NCI-H2196 treated with DMSO at 0.1 percent for 48 hours (cell line): Measurements from ENCODE around the gene FANK1.
"Not testable (repeated sequence)": the region's sequence is repeated elsewhere in the genome, so short reads cannot be mapped to it uniquely, and the experiment has no call there.

Experiments used
- DNase-seq: peaks from one replicate; lab custom pipeline; 2025; ENCODE audit not compliant: unreplicated experiment; lab: John Stamatoyannopoulos, UW

The FANK1 gene

DNA sequence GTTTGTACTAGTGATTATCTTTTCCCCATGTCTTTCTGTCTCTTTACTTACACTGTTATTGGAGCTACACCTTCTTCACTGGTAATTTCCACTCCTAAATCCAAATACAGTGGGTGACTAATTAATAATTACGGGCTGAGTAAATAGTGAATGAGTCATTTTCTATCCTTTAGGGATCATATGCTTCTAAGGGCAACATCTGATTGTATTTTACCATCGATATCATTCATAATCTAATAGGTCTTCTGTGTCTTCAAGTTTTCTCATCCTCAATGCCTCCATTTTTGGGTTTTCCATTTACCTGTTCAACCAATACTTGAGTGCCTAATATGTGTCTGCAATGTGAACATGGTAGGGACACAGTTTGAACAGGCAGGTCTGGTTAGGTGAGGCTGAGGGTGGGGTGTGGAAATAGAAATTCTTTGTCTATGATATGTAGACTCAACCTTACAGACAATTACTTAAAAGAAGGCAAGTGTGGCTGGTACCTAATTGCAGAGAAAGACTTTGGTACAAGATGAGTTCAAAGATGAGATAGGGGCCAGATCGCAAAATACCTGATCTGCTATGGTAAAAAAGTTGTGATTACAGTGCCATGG, 9.4 kb upstream of the FANK1 start:
- no peak for DNase-seq

- DNase-seq: not testable (repeated sequence)
Measured at GRCh38 chr10:125889441-125889840, 6.9 kb upstream of the FANK1 start.

DNA sequence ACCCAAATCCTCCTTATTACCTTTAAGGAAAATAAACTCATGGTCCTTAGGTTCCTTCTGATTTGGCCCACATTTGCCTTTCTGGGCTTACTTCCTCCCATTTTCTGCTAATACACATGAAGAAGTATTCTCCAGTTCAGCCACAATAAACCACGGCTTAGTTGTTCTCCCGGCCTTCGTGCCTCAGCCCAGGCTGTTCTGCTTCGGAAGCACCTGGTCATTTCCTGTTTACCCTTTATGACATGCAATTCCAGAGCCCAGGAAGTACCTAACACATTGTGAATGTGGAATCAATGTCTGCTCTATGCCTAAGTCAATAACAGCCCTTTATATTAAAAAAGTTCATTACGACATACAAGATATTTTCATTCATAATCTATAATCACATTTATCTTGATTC, 4.0 kb upstream of the FANK1 start:
- DNase-seq: not testable (repeated sequence)

GRCh38 chr10:125894176-125894575, 2.2 kb upstream of the FANK1 start:
- DNase-seq: not testable (repeated sequence)

GRCh38 chr10:125895130-125896087, 955 bp upstream of the FANK1 start:
- not testable (repeated sequence) for DNase-seq

- DNase-seq: not testable (repeated sequence)
Measured at GRCh38 chr10:125897317-125897716, 953 bp downstream of the FANK1 start.

- DNase-seq: not testable (repeated sequence)
Measured at GRCh38 chr10:125900963-125901362, 4.6 kb downstream of the FANK1 start.

- DNase-seq: not testable (repeated sequence)
Measured at GRCh38 chr10:125903135-125903640, 6.8 kb downstream of the FANK1 start.

- DNase-seq: not testable (repeated sequence)
Measured at GRCh38 chr10:125905069-125905994, 9.0 kb downstream of the FANK1 start.

DNA sequence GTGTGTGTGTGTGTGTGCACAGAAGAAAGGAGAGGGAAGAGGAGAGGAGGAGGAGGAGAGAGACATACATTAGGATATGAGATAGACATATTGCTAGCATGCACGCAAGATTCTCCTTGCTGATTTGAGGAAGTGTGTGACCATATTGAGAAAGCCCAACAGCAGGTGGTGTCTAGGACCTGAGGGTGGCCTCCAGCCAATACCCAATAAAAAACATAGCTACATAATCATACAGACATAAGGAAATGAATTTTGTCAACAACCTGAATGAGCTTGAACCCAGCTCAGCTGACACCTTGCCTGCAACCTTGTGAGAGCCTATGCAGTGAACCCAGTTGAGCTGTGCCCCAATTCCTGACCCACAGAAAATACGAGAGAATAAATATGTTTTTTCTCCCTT, 11.2 kb downstream of the FANK1 start:
- DNase-seq: not testable (repeated sequence)

- not testable (repeated sequence) for DNase-seq
Measured at GRCh38 chr10:125908813-125909212, 12.4 kb downstream of the FANK1 start.

DNA sequence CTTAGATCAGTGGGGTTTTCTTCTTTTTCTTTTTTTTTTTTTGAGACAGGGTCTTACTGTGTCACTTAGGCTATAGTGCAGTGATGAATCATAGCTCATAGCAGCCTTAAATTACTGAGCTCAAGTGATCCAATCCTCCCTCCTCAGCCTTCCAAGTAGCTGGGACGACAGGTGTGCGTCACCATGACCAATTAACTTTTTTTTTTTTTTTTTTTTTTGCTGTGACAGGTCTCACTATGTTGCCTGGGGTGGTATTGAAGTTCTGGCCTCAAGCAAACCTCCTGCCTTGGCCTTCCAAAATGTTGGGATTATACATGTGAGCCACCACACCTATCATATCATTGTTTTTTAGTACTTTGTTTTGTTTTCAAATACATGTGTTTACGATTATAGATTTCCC, 13.1 kb downstream of the FANK1 start:
- DNase-seq: not testable (repeated sequence)

DNA sequence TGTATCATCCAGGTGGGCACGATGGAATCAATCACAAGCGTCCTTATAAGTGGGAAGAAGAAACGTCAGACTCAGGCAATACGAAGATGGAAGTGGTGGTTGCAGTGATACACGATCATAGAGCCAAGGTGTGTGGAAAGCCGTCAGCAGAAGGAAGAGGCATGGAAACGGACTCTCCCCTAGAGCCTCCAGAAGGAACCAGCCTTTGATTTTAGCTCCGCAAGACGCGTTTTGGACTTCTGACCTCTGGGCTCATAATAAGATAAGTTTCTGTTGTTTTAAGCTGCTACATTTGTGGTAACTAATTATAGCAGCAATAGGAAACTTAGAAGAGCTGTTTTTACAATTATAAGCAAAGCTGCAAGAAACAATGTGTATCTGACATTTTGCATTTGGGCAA, 14.8 kb downstream of the FANK1 start:
- DNase-seq: no peak

- peak; percentile 47 for DNase-seq
Measured at GRCh38 chr10:125911990-125912389, 15.6 kb downstream of the FANK1 start.

GRCh38 chr10:125913277-125913676, 16.9 kb downstream of the FANK1 start:
- not testable (repeated sequence) for DNase-seq

GRCh38 chr10:125916977-125917376, 20.6 kb downstream of the FANK1 start:
- DNase-seq: no peak

DNA sequence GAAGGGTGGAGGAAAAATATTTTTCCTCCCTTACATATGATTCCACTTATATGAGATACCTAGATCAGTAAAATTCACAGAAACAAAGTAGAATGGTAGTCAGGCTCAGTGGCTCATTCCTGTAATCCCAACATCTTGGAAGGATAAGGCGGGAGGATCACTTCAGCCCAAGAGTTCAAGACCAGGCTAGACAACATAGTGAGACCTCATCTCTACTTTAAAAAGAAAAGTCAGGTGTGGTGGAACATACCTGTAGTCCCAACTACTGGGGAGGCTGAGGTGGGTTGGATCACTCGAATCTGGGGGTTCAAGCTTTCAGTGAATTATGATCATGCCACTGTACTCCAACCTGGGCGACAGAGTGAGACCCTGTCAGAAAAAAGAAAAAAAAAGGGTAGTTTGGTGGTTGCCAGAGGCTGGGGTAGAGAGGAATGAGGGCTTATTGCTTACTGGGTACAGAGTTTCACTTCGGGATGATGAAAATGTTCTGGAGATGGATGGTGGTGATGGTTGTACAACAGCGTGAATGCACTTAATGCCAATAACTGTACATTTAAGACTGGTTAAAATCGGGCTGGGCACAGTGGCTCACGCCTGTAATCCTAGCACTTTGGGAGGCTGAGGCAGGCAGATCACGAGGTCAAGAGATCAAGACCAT, 21.5 kb downstream of the FANK1 start:
- not testable (repeated sequence) for DNase-seq

DNA sequence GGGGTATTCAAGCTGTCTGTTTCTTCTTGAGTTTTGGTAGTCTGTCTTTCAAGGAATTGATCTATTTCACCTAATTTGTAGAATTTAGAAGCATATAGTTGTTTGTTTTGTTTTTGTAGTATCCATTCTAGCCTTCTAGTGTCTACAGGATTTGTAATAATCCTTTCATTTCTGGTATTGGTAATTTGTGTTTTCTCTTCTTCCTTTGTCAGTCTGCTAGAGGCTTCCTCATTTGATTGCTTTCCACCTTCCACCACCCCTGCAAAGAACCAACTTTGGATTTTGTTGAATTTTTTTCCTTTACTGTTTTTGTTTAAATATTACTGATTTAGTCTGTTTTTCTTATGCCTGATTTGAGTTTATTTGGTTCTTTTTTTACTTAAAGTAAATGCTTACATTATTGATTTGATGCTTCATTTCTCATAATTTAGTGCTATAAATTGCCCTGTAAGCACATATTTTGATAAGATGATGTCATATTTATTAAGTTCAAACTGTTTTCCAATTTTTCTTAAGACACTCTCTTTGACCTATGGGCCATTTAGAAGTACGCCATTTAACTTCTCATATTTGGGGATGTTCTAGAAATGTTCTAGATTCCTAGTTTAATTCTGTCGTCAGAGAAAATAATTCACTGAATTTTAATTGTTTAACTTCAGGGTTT, 25.4 kb downstream of the FANK1 start:
- DNase-seq: not testable (repeated sequence)

GRCh38 chr10:125925262-125925834, 29.0 kb downstream of the FANK1 start:
- no peak for DNase-seq
